Measurements from ENCODE around the gene CABP7. TPM values are rescaled to one million over a fixed set of nuclear protein-coding genes. Genes with fewer than 3 reads are reported as not detected.
"Not testable (repeated sequence)": the region's sequence is repeated elsewhere in the genome, so short reads cannot be mapped to it uniquely, and the experiment has no call there.

CABP7 gene
- total RNA-seq, 1 donor from 2014 or later: not detected

DNA sequence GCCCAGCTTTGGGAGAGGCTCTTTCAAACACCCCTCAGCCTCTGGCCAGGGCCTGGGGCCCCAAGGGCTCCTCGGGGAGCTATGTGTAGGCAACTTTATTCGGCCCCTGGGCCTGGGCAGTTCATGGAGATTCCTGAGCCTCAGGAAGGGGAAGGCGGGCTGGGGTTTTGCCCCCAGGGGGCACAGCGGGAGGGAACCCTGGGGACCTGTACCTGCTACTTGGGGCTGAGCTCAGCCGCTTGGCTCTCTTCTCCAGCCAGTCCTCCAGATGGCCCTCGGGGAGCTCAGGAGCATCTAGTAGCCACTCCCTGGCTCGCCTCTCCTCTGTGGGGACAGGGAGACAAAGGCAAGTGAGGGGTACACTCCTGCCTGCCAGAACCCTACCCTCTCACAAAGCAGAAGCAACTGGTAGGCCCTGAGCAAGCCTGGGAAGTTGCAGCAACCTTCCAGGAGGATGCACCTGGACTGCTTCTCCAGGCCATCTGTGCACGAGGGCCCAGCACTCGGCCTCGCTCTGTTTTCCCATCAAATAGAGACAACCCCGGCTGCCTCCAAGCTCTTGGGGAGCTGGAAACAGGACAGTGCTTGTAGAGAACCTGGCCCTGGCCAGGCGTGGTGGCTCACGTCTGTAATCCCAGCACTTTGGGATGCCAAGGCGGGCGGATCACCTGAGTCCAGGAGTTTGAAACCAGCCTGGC is 18.5 kb downstream of the CABP7 start:
- DNase-seq (ENCODE audit: missing footprints) (peak; percentile 42), ATAC-seq (no peak)
- intact Hi-C loops (cut with DNase I): no loop called here

DNA sequence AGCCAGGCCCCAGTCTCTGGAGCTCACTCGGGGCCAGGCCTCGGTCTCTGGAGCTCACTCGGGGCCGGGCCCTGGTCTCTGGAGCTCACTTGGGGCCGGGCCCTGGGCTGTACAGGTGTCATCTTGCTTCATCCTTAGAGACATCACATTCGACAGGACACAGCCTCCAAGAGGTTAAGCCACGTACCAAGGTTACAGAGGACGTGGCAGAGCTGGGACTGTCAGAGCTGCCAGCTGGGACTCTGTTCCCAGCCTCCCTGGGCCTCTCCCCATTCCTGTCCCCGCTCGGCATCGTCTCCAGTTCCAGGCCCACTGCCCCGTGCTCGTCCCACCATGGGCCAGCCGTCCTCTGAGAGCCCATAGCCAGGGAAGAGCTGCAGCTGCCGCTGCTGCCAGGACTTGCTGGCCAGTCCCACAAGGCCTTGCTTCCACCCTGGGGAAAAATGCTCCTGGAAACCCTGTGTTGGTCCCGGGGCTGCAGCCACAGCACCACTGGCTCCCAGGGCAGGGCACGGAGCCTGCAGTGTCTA is 19.6 kb downstream of the CABP7 start:
- intact Hi-C loops (cut with DNase I): no loop called here
- DNase-seq (ENCODE audit: missing footprints) (peak; percentile 32), ATAC-seq (no peak)

DNA sequence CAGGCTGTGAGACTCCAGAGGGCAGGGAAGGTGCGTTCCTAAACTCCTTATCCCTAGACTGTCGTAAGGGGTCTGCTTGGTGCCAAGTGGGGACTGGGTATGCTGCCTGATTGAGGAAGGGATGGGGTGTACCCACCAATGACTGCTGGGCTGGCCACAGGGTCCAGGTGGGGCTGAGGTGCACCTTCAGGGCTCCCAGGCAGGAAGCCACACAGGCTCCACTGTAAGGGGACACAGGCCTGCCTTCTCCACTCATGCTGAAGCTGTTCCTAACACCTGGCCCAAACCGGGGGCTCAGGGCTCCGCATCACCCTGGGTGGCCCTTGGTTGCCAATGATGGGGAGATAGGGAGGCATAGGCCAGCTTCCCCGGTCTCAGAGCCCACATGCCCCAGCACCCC is 20.4 kb downstream of the CABP7 start:
- ATAC-seq (no peak), DNase-seq (ENCODE audit: missing footprints) (peak; percentile 51)

DNA sequence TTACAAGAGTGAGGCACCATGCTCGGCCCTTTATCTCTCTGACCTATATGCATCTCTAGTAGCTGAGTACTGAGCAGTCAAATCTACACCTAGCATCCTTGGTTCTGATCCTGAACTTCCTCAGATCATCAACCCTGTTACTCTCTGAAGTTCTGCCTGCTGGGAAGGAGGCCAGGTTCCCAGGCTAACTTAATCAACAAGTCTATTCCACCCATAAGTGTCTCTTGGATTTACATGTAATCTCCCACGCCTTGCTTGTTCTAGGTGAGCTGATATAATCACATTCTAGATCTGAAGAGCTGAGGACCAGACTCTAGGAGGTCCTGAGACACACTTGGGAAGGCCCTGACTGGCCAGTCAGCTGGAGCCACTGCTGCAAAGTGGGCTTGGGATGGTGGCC is 22.1 kb downstream of the CABP7 start:
- no peak for ATAC-seq
- no peak for DNase-seq (ENCODE audit: missing footprints)
- intact Hi-C loops (cut with DNase I): no loop called here

More for the DNA sequence above, 20.4 kb downstream of the CABP7 start:
- intact Hi-C loops (cut with DNase I): no loop called here

DNA sequence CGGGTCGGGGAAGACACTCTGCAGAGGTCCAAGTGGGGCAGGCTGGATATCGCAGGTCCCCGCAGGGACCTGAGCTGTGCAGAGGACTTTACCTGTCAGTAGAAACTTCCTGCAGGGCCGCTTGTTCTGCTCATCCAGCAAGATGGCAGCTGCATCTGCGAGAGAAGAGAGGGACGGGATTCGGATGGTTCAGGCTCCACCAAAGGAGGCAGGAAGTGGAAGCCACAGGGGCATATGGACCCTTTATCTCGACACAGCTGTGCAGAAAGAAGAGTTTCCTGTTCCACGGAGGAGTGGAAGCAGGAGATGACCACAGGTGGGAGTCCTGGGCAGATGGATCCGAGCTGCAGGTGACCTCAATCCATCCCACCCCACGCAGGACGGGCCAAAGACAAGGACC is 22.5 kb downstream of the CABP7 start:
- ATAC-seq (no peak), DNase-seq (ENCODE audit: missing footprints) (peak; percentile 22)
- intact Hi-C loops (cut with DNase I): no loop called here

DNA sequence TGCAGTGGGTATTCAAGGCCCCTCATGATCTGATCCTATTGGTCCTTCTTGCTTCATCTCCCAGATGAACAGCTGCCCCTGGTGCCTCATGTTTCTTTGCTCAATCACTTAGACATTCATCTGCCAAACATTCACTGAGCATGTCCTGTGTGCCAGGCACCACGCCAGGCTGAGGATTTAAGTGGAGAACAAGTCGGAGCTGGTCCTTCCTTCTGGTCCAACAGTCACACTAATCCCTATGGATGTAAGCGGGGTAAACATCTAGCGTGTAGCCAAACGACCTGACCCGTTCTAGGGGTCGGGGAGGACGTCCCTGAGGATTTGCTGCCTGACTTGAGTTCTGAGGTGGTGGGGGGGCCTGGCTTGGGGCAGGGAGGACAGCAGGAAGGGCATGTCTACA is 25.1 kb downstream of the CABP7 start:
- ATAC-seq (no peak), DNase-seq (ENCODE audit: missing footprints) (no peak)
- intact Hi-C loops (cut with DNase I): no loop called here

DNA sequence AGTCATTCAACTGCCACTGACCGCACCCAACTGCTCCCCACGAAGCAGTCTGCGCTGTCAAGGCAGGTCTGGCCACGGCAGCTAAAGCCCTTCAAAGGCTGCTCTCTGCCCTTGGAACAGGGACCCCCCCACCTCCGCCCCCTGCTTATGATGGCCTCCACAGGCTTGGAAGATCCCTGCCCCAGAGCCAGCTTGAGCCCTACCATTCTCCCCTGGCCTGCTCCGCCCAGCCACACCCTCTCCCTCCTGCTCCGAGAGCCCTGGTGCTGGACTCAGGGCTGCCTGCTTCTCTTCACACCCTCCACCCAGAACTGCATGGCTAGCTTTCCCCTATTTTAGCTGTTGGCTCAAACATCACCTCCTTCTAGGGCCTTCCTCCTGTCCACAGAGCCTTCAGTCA is 28.0 kb downstream of the CABP7 start:
- ATAC-seq (no peak), DNase-seq (ENCODE audit: missing footprints) (no peak)
- intact Hi-C loops (cut with DNase I): no loop called here

DNA sequence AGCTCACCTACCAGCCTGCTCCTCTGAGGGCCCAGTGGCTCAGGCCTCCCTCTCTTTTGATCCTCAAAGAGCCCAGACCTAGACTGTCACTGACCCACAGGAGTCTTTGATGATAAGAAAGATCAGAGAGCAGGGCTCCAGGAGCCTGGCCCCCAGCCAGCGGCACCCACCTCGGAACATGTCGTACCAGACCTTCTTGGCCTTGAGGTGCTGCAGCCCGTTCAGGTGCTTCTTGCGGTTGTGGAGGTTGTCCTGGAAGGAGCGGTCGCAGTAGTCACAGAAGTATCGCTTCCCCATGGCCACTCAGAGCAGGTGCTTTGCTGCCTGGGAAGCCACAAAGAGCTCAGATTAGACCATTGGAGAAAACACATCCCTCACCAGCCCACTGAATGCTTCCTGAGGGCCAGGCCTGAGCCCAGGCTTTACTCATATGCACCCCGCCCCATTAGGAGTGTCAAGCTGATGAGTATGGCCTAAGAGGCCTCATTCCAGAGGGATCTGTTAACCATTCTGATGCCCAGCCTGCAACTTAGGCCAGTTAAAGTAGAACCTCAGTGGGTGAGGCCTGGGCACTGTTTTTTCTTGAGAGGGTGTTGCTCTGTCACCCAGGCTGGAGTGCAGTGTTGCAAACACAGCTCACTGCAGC is 28.6 kb downstream of the CABP7 start:
- ATAC-seq (no peak), DNase-seq (ENCODE audit: missing footprints) (no peak)
- intact Hi-C loops (cut with DNase I): no loop called here

DNA sequence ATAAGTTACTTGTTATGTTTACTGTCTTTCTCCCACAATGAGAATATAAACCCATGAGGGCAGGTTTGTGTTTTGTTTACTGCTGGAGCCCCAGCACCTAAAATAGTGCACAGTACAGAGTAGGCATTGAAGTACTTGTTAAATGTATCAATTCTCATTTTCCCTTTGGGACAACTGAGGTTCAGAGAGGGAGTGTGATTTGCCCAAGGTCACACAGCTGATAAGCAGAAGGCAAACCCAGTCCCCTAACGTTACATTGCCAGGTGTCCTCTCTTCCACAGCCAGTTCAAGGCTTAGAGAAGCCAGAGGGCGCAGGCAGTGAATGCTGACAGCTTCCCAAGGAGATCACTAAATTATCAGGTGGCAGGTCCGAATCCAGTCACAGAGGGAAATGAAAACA is 30.2 kb downstream of the CABP7 start:
- intact Hi-C loops (cut with DNase I): no loop called here
- ATAC-seq: no peak
- DNase-seq (ENCODE audit: missing footprints): no peak

DNA sequence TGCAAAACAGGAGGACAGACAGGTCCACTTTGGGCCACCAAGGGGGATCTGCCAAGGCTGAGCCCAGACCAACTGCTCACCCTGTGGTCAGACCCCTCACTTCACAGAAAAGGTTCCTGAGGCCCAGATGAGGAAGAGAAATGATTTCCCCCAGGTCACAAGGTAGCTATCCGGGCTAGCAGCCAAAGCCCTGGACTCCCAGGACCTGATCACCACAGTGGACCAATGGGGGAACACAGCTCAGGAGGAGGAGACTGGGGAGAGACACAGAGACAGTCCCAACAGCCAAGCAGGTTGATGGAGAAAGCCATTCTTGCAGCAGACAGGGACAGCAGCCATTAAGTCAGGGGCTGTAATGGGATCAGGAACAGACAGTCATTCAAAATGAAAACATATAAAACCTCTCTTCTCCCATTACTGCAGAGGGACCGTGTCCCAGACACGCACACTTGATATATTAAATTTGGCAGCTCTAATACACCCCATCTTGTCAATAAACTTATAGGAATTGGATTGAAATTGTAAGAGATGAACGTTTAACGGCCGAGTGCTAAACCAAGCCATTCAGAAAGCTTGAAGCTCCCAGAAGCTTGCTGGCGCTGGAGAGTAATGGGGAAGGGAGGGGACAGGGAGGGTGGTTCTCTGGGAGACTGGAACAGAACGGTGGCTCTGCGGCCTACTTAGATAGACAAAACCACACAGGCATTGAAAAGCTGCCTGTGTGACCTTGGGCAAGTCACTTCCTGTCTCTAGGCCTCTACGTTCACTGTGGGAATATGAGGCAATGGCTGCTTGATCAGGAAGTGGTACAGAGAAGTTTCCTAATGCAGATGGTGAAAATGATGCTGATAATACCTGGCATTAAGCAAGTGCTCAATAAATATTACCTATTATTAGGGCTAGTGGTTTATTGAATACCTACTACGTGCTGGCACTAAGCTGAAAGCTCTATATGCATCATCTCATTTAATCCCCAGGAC is 31.0 kb downstream of the CABP7 start:
- intact Hi-C loops (cut with DNase I): no loop called here
- no peak for DNase-seq (ENCODE audit: missing footprints)

DNA sequence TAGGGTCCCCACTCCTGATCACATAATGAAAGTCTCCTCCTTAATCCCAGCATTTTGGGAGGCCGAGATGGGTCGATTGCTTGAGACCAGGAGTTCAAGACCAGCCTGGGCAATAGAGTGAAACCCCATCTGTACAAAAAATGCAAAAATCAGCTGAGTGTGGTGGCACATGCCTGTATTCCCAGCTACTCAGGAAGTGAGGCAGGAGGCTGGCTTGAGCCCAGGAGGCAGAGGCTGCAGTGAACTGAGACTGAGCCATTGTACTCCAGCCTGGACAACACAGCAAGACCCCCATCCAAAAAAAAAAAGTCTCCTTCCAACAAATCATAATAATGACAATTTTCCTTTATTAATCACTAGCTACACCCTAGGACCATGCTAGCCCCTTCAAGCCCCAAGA is 31.9 kb downstream of the CABP7 start:
- intact Hi-C loops (cut with DNase I): no loop called here
- DNase-seq (ENCODE audit: missing footprints): no peak
- no peak for ATAC-seq

More for the DNA sequence above, 31.0 kb downstream of the CABP7 start:
- ATAC-seq: no peak

DNA sequence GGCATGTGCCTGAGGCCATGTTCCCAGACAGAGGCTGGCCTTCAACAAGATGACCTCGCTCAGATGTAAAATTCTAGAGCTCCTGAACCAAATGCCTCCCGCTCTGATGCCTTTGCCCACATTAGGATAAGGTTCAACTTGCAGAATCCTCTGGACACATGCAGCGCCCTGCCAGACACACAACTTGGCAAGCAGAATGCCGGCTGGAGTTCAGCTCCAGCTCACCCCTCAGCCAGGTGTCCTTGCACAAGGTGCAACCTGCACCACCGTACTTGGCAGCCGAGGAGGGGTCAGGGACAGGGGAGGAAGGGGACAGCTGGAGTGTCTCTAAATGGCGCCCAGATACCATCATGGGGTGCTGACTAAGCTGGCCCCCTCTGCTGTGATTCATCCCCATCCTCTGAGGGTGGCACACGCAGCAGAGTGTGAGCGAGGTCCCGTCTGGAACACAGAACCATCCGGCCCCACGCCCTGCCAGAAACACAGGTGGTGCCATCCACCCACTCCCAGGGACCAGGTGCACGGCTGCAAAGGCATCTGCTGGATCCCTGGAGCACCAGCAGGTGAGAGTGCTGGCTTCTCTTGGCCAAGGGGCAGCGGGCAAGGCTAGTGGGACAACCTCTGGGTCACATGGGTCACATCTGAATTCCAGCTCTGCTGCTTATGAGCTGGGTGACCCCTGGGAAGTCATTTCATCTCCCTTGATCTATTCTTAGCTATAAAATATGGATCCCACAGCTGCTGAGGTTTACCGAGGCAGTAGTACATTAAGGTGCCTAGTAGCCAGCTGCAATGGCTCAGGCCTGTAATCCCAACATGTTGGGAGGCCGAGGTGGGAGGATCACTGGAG is 34.2 kb downstream of the CABP7 start:
- no peak for DNase-seq (ENCODE audit: missing footprints)

DNA sequence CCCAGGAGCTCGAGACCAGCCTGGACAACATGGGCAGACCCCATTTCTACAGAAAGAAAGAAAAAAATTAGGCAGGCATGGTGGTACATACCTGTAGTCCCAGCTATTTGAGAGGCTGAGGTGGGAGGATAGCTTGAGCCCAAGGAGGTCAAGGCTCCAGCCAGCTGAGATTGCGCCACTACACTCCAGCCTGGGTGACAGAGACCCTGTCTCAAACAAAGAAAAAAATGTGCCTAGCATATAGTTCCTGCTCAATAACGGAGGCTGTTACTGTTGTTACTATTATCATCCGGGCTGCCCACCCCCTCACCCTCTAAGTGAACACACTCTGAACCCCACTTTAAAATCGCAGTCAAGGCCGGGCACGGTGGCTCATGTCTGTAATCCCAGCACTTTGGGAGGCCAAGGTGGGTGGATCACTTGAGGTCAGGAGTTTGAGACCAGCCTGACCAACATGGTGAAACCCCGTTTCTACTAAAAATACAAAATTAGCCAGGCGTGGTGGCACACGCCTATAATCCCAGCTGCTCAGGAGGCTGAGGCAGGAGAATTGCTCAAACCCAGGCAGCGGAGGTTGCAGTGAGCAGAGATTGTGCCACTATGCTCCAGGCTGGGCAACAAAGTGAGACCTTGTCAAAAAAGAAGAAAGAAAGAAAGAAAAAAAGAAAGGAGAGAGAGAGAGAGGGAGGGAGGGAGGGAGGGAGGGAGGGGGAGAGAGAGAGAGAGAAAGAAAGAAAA is 35.0 kb downstream of the CABP7 start:
- ATAC-seq; intact Hi-C loops (cut with DNase I); DNase-seq (ENCODE audit: missing footprints): not testable (repeated sequence)

More for the DNA sequence above, 34.2 kb downstream of the CABP7 start:
- ATAC-seq: no peak
- intact Hi-C loops (cut with DNase I): no loop called here

DNA sequence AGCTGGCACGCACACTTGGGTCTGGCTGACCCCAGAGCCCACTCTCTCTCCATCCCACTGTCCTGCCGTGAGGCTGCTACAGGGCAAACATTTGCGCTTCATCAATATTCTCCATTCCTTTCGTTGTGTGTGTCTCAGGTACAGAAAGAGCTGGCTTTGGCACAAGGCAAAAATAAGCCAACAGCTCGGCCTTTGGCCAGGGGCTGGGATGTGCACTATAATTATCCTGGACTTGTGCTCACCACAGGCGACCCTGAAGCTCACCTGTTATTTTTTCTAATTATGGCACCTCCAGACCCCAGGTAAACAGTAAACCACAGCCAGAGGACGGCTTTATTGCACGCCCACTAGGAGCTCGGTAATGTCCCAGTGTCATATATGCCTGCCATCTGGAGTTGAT is 36.1 kb downstream of the CABP7 start:
- no peak for ATAC-seq
- DNase-seq (ENCODE audit: missing footprints): no peak
- intact Hi-C loops (cut with DNase I): no loop called here

DNA sequence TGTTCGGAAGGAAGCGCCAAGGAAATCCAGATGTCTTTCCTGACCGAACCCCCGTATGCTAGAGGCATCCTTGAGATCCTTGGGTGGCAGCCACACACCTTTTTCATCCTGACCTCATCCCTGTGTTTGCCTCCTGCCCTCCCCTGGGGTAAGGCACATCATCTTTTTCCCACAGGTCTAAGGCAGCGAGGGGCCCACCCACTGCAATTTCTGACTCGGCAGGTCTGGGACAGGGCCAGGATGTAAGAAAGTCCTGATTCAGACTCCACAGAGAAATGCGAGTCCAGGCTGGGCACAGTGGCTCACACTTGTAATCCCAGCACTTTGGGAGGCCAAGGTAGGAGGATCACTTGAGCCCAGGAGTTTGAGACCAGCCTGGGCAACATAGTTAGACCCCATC is 36.5 kb downstream of the CABP7 start:
- ATAC-seq (no peak), DNase-seq (ENCODE audit: missing footprints) (no peak)
- intact Hi-C loops (cut with DNase I): no loop called here

DNA sequence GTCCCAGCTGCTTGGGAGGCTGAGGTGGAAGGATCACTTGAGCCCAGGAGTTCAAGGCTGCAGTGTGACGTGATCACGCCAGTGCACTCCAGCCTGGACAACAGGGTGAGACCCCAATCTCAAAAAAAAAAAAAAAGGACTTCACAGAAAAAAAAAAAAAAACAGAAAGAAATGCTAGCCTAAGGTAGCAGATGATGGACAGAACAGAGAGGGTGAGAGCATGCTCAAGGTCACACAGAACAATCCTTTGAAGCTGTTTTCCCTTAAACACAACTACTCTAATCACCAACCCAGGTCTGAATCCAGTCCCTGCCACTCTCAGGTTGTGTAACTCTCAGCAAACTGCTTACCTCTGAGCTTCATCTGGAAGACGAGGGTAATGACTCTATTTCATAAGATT is 37.3 kb downstream of the CABP7 start:
- intact Hi-C loops (cut with DNase I): no loop called here
- DNase-seq (ENCODE audit: missing footprints) (no peak), ATAC-seq (no peak)

DNA sequence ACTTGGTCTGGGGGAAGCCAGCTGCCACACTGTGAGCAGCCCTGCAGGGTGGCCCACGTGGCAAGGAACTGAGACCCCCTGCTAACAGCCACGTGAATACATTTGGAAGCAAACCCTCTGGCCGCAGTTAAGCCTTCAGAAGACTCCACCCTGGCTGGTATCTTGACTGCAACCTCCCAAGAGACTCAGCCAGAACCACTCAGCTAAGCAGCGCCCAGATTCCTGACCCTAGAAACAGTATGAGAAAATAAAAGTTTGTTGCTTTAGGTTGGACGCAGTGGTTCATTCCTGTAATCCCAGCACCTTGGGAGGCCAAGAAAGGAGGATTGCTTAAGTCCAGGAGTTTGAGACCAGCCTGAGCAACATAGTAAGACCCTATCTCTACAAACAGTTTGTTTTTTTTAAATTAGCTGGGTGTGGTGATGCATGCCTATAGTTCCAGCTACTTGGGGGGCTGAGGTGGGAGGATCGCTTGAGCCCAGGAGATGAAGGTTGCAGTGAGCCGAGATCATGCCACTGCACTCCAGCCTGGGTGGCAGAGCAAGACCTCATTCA is 38.3 kb downstream of the CABP7 start:
- DNase-seq (ENCODE audit: missing footprints): no peak
- no peak for ATAC-seq
- intact Hi-C loops (cut with DNase I): no loop called here

DNA sequence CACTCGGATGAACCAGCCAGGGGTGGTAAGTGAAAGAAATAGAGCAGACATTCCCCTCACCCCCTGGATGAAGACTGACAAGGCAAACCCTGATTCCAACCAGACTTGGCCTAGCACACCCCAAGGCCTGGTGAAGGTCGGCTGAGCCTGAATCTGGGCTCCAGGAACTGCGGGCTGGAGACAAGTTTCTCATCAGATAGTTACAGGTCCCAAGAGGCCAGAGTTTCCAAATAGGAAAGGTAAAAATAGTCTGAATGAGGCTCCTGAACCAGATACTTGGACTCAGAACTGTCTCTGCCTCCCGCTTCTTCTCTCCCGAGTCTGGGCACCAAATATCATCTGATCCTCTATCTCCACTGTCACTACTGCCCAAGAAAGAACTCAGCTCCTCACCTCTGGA is 39.2 kb downstream of the CABP7 start:
- no peak for ATAC-seq
- intact Hi-C loops (cut with DNase I): no loop called here
- no peak for DNase-seq (ENCODE audit: missing footprints)
